OCI-LY3 (cell line): Measurements from ENCODE around the gene KHDC4.

ENCODE experiments used
- H2AFZ ChIP-seq: fragments of 200-600, 300-600 bp; shearing (Covaris generic); 2 replicates; pipeline ENCODE4 v1.6.0; 2014; ENCODE audit warnings: antibody characterized with exemption, low read depth, low read length
- H3K27ac ChIP-seq: fragments of 200-600, 300-600 bp; sonication (generic); 2 replicates; pipeline ENCODE4 v1.5.1; 2014; ENCODE audit warnings: mild to moderate bottlenecking, low read length, moderate library complexity, mixed read lengths
- H3K27me3 ChIP-seq: fragments of 200-600, 300-600 bp; sonication (generic); 2 replicates; pipeline ENCODE4 v1.6.1; 2014; ENCODE audit warnings: low read depth, low read length, mixed read lengths
- H3K36me3 ChIP-seq: fragments of 200-600, 300-600 bp; sonication (generic); replicated peaks from 2 replicates; pipeline ENCODE3; 2014; ENCODE audit warnings: low read depth, low read length, mixed read lengths
- H3K4me1 ChIP-seq: fragments of 300-600, 200-600 bp; sonication (generic); 2 replicates; pipeline ENCODE4 v1.6.1; 2014; ENCODE audit warnings: low read length, mixed read lengths
- H3K4me2 ChIP-seq: fragments of 200-600, 300-600 bp; sonication (generic); 2 replicates; pipeline ENCODE4 v1.6.1; 2014; ENCODE audit warnings: low read length, mixed read lengths
- H3K4me3 ChIP-seq: fragments of 300-600, 200-600 bp; sonication (generic); 2 replicates; pipeline ENCODE4 v1.5.1; 2014; ENCODE audit warnings: antibody characterized with exemption, mild to moderate bottlenecking, low read length, moderate library complexity
- H3K79me2 ChIP-seq: fragments of 300-600, 200-600 bp; shearing (Covaris generic); 2 replicates; pipeline ENCODE4 v1.6.1; 2014; ENCODE audit warnings: mild to moderate bottlenecking, low read length, mixed read lengths
- H3K9ac ChIP-seq: fragments of 300-600, 200-600 bp; shearing (Covaris generic); 2 replicates; pipeline ENCODE4 v1.6.0; 2014; ENCODE audit warnings: mild to moderate bottlenecking, low read length, moderate library complexity
- H3K9me3 ChIP-seq: fragments of 200-600, 300-600 bp; shearing (Covaris generic); 2 replicates; pipeline ENCODE4 v1.6.1; 2014; ENCODE audit warnings: low read length, mixed read lengths; ENCODE audit not compliant: insufficient read depth
- H4K20me1 ChIP-seq: fragments of 200-600, 300-600 bp; sonication (generic); 2 replicates; pipeline ENCODE4 v1.6.1; 2016; ENCODE audit warnings: low read length, mixed read lengths; ENCODE audit not compliant: insufficient read depth
- CTCF ChIP-seq: fragments of 200-600, 300-600 bp; sonication (generic); IDR thresholded peaks from 2 replicates; pipeline ENCODE4 v1.5.1; 2014; ENCODE audit warnings: antibody characterized with exemption, low read length, low read depth
- EZH2phosphoT487 ChIP-seq: fragments of 200-600 bp; shearing (Covaris generic); IDR thresholded peaks from 2 replicates; pipeline ENCODE4 v1.6.1; 2018; ENCODE audit warnings: antibody characterized with exemption, mixed run types, low read depth

The KHDC4 gene

GRCh38 chr1:155864393-155864792 lies 69.8 kb downstream of the KHDC4 start:
- peaks cover 3% of the 10 kb centered on the region; the same call in 1 of the 2 replicates for H4K20me1 ChIP-seq
- no peaks in the 10 kb centered on the region for H3K27me3 ChIP-seq
- H2AFZ ChIP-seq: no peak overlapping the region
- no peak overlapping the region for H3K27ac ChIP-seq
- no peaks in the 10 kb centered on the region for H3K9me3 ChIP-seq
- H3K4me1 ChIP-seq: peaks cover 14% of the 10 kb centered on the region
- H3K4me3 ChIP-seq: no peak overlapping the region
- H3K79me2 ChIP-seq: peaks cover 6% of the 10 kb centered on the region
- H3K9ac ChIP-seq: no peak overlapping the region
- no peaks in the 10 kb centered on the region for H3K36me3 ChIP-seq
- no peak overlapping the region for H3K4me2 ChIP-seq
- TF ChIP-seq EZH2phosphoT487: no peak
- no peak for TF ChIP-seq CTCF
